ENCODE measurements around the gene C10orf53.

The C10orf53 gene

DNA sequence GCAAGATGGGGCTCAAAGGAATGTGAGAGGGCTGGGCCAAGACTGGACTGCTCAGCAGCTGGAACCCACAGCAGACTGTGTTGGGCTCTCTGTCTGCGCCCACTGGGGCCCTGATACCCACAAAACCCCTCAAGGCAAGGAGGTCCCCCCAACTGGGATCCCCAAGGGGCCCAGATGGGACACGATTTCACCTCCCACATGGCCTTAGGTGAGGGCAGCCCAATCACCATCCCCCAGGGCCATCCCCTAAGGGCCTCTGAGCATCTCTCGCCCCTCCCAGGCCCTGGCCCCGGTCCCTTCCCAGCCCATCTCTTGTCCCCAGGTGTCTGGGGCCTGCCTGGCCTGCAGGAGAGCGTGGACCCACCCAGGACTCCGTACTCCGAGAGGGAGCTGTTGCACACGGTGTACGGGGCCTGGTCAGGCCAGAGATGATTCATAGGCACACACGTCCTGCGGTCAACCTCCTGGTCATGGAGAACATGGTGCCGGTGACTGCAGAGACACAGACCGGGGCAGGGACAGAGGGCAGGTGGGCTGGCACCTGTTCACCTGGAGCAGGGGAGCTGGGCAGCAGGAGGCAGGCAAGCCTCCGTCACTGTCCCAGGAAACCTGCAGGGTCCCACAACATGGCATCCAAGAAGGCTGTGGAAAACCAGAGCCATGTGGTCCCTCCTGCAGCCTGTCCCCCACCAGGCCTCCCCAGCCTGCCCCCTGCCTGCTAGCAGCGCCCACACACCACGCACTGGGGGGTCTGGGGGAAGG, 61.1 kb downstream of the C10orf53 start:
- DNase-seq = no peak

DNA sequence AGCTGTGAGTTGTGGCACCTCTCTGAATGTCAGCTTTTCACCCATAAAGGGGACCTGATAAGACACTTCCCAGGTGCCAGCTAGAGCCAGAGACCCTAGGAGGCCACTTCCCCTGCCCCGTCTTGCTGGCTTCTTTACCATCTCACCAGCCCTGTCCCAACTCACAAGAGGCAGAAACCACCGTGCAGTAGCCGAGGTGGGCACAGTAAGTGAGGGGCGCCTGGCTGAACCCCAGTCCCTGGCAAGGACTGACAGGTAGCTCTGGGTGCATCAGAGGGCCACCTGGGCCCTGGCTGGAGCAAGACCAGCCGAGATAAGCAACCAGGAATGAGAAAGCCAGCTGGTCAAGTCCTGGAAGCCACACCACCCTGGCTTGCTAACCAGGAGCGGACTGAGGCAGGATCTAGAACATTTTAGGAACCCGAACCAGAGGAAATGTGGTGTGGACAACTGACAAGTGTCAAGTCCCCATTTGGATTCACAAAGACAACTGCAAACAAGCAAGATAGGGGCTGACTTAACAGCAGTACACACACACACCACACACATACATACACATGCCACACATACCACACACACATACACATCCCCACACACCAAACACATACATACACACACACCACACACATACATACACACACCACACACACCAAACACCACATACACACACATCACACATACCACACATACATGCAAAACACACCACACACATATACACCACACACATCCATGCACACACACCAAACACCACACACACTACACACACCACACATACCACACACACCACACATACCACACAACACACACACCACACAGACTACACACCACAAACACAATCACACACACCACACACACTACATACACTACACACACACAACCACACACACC, 61.9 kb downstream of the C10orf53 start:
- DNase-seq = no peak

- DNase-seq = no peak
Observed at GRCh38 chr10:49742683-49743463, 63.4 kb downstream of the C10orf53 start.

- DNase-seq = no peak
Observed at GRCh38 chr10:49743464-49744075, 64.1 kb downstream of the C10orf53 start.

- no peak for DNase-seq
Observed at GRCh38 chr10:49744091-49744685, 64.7 kb downstream of the C10orf53 start.

GRCh38 chr10:49744924-49745605, 65.6 kb downstream of the C10orf53 start:
- DNase-seq = no peak

DNA sequence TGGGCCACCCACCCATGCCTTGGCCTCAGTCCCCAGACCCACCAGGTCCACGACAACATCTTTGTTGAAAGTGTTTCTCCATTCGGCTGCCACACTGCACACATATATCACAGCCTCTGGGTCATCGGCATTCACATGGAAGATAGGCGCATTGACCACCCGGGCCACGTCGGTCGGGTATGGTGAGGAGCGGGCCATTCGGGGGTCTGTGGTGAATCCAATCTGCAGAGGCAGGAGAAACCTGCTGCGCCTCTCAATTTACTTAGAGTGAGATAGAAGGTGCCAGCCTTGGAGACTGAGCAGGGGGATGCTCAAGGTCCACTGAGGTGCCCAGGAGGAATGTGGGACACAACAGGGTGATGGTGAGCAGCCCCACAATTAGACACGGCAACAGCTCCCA, 66.3 kb downstream of the C10orf53 start:
- DNase-seq = no peak

DNA sequence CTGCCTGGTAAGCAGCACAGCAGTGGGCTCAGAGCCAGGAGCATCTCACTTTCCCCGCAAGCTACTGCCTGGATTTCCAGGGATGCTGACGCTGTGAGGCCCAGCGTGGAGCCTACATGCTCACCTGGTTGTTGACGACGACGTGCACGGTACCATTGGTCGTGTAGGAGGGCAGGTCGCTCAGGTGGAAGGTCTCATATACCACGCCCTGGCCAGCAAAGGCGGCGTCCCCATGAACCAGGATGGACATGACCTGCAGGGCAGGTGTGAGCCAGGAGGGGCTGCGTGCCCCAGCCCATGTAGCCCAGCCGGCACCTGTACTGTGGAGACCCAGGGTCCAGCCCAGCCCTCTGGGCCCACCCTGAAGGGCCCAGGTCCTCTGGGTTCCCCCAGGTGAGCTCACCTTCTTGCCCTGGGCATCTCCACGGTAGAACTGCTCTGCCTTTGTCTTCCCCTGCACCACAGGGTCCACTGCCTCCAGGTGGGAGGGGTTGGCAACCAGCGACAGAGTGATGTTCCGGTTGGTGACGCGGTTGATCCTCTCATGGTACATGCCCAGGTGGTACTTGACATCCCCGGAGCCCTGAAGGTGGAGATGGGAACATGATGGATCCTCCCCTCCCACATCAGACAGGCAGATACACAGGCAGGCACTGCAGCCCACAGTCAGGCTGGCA, 67.3 kb downstream of the C10orf53 start:
- no peak for DNase-seq
